C4-2B (cell line): ENCODE results near the gene CEP131.

Source experiments
- CTCF ChIP-seq: fragments of 450-650 bp; conservative IDR thresholded peaks from 2 replicates; pipeline ENCODE4 v1.5.1; 2017; ENCODE audit warnings: mild to moderate bottlenecking
- ZFX ChIP-seq: fragments of 450-650 bp; IDR thresholded peaks from 2 replicates; pipeline ENCODE4 v1.6.1; 2017

- no peak for TF ChIP-seq CTCF
- TF ChIP-seq ZFX: no peak
Observed at GRCh38 chr17:81234940-81235821, 12.4 kb upstream of the CEP131 start.
